Esophagus muscularis mucosa (tissue), 4 donors: ENCODE results near the gene CELSR1. TPM values are rescaled to one million over a fixed set of nuclear protein-coding genes. Genes with fewer than 3 reads are reported as not detected.

Experiments
- DNase-seq: peaks from one replicate; pipeline ENCODE4 v3.0.0-alpha.2; 2017; ENCODE audit errors: extremely low spot score
- H3K27ac ChIP-seq, 4 donors: fragments of 200-600 bp; sonication (generic); replicated peaks in 1 of 4; 1 replicate in 3 of 4; 2 replicates in 1 of 4; pipeline ENCODE4 v1.5.1; 2016 to 2019; ENCODE audit warnings: mild to moderate bottlenecking in 1 of 4
- H3K27me3 ChIP-seq, 4 donors: fragments of 200-600 bp; sonication (generic); one replicate each; pipeline versions ENCODE4 v1.5.1 to v1.6.0; 2016 to 2019
- H3K36me3 ChIP-seq, 4 donors: fragments of 200-600 bp; sonication (generic); one replicate each; pipeline ENCODE4 v1.5.1; 2016 to 2019
- H3K4me1 ChIP-seq, 4 donors: fragments of 200-600 bp; sonication (generic); one replicate each; pipeline ENCODE4 v1.5.1; 2016 to 2019
- H3K4me3 ChIP-seq, 4 donors: fragments of 200-600 bp; sonication (generic); 1 replicate in 2 of 4; 2 replicates in 2 of 4; pipeline ENCODE4 v1.5.1; 2016 to 2019; ENCODE audit warnings: mild to moderate bottlenecking in 4 of 4, moderate library complexity in 1 of 4
- H3K9me3 ChIP-seq, 4 donors: fragments of 200-600 bp; sonication (generic); 1 replicate in 3 of 4; 2 replicates in 1 of 4; pipeline ENCODE4 v1.5.1; 2016 to 2019
- CTCF ChIP-seq, 3 experiments: fragments of 200-600 bp in 2 of 3; fragments of 450-650 bp in 1 of 3; sonication (generic) in 2 of 3; IDR thresholded peaks; one replicate each; pipeline ENCODE4 v1.5.1; 2017 to 2019; ENCODE audit warnings: antibody characterized with exemption in 3 of 3, mild to moderate bottlenecking in 2 of 3, moderate library complexity in 1 of 3
- EP300 ChIP-seq: sonication (generic); formaldehyde crosslinking; IDR thresholded peaks from one replicate; pipeline ENCODE4 v1.6.1; 2017; ENCODE audit warnings: antibody characterized with exemption
- POLR2A ChIP-seq: fragments of 450-650 bp; IDR thresholded peaks from one replicate; pipeline ENCODE4 v1.6.1; 2017; ENCODE audit warnings: antibody characterized with exemption, moderate library complexity, mild to moderate bottlenecking, low read depth
- POLR2AphosphoS5 ChIP-seq, 2 donors: sonication (generic); formaldehyde crosslinking; IDR thresholded peaks; one replicate each; pipeline ENCODE4 v1.6.1; 2017; ENCODE audit warnings: antibody characterized with exemption in 2 of 2
- WGBS: methylation state at CpG from one replicate; pipeline ENCODE4 v1.1.5; 2018; 5-methylcytosine and 5-hydroxymethylcytosine counted together
- intact Hi-C: fragments of 100-400 bp; cut with DNase I; formaldehyde crosslinking; loops from one replicate; pipeline ENCODE4 v1.15.1; 2023
- total RNA-seq, 4 donors: library from RNA; depleted of rRNA; stranded (reverse); fragments of >200 nt; gene quantifications; one replicate each; pipeline versions ENCODE4 v1.1.0 to v1.2.1, GENCODE V29; 2016

Gene CELSR1
- total RNA-seq, 4 donors from 2014 or later, result 2.5 to 2.7 (median 2.6) TPM

GRCh38 chr22:46360097-46360496 lies 177.3 kb downstream of the CELSR1 start:
- intact Hi-C loops, result no loop called here
- Histone ChIP-seq H3K27ac (no peak overlapping the region), H3K9me3 (no peaks in the 10 kb centered on the region), H3K4me1 (peaks cover 0 to 5% (median 2%) of the 10 kb centered on the region in 4 donors), H3K27me3 (peaks cover 0 to 14% (median 0%) of the 10 kb centered on the region in 4 donors), H3K36me3 (peaks cover 11 to 36% (median 28%) of the 10 kb centered on the region in 4 donors), H3K4me3 (no peak overlapping the region)
- TF ChIP-seq POLR2AphosphoS5 (IDR thresholded peaks at IDR 0.05) (no peak), EP300 (no peak), CTCF (IDR thresholded peaks at IDR 0.05) (no peak), POLR2A (no peak)
- DNase-seq, result no peak
- 79% methylated on average over 5 of the region's 5 CpGs for WGBS

GRCh38 chr22:46359362-46359761 lies 178.1 kb downstream of the CELSR1 start:
- no peak for TF ChIP-seq CTCF (IDR thresholded peaks at IDR 0.05)
- no peak for TF ChIP-seq POLR2A
- no peak for TF ChIP-seq EP300
- no peak for TF ChIP-seq POLR2AphosphoS5 (IDR thresholded peaks at IDR 0.05)
- Histone ChIP-seq H3K36me3 (peaks cover 11 to 43% (median 36%) of the 10 kb centered on the region in 4 donors), H3K4me3 (no peak overlapping the region), H3K9me3 (no peaks in the 10 kb centered on the region), H3K4me1 (peaks cover 0 to 6% (median 2%) of the 10 kb centered on the region in 4 donors), H3K27me3 (peaks cover 0 to 7% (median 0%) of the 10 kb centered on the region in 4 donors), H3K27ac (no peak overlapping the region)
- intact Hi-C loops, result no loop called here
- 91% methylated on average over 3 of the region's 14 CpGs for WGBS
- DNase-seq, result no peak

- no peaks in the 10 kb centered on the region for H3K9me3 ChIP-seq
- H3K27ac ChIP-seq, result no peak overlapping the region
- no peak overlapping the region for H3K4me3 ChIP-seq
- no peak for DNase-seq
- intact Hi-C loops, result no loop called here
- 92% methylated on average over 6 of the region's 6 CpGs for WGBS
- TF ChIP-seq EP300 (no peak), POLR2AphosphoS5 (IDR thresholded peaks at IDR 0.05) (no peak), POLR2A (no peak), CTCF (IDR thresholded peaks at IDR 0.05) (no peak)
- H3K4me1 ChIP-seq, result peaks cover 0 to 11% (median 2%) of the 10 kb centered on the region in 4 donors
- peaks cover 0 to 3% (median 0%) of the 10 kb centered on the region in 4 donors for H3K27me3 ChIP-seq
- peaks cover 15 to 49% (median 42%) of the 10 kb centered on the region in 4 donors for H3K36me3 ChIP-seq
These were observed 178.7 kb downstream of the CELSR1 start for GRCh38 chr22:46358766-46359165.

GRCh38 chr22:46357711-46358520 lies 179.5 kb downstream of the CELSR1 start:
- TF ChIP-seq POLR2A (no peak), EP300 (no peak), CTCF (IDR thresholded peaks at IDR 0.05) (no peak), POLR2AphosphoS5 (IDR thresholded peaks at IDR 0.05) (no peak)
- H3K4me3 ChIP-seq, result no peak overlapping the region
- H3K9me3 ChIP-seq, result no peaks in the 10 kb centered on the region
- no peak overlapping the region for H3K27ac ChIP-seq
- no peak for DNase-seq
- intact Hi-C loops, result no loop called here
- H3K27me3 ChIP-seq, result no peaks in the 10 kb centered on the region
- H3K4me1 ChIP-seq, result peaks cover 0 to 14% (median 2%) of the 10 kb centered on the region in 4 donors
- H3K36me3 ChIP-seq, result peaks cover 23 to 58% (median 50%) of the 10 kb centered on the region in 4 donors
- WGBS, result no CpG with 5 or more reads among the region's 19 CpGs
